H9 (cell line): Measurements from ENCODE around the gene CENPVL3. TPM values are rescaled to one million over a fixed set of nuclear protein-coding genes. Genes with fewer than 3 reads are reported as not detected.
A peak's percentile ranks its signal among the peaks of the same experiment; 100 is the strongest.
"Not testable (repeated sequence)": the region's sequence is repeated elsewhere in the genome, so short reads cannot be mapped to it uniquely, and the experiment has no call there.

ENCODE experiments used
- DNase-seq: peaks from one replicate; pipeline ENCODE4 v3.0.0-alpha.2; 2017
- H2AFZ ChIP-seq: one replicate; pipeline ENCODE4 v1.6.1; 2013; ENCODE audit warnings: mild to moderate bottlenecking, low read length, control low read depth, moderate library complexity
- H2AK5ac ChIP-seq: 2 replicates; pipeline ENCODE4 v1.6.1; 2013; ENCODE audit warnings: low read length, control low read depth, mixed read lengths; ENCODE audit not compliant: insufficient read length
- H2BK120ac ChIP-seq: one replicate; pipeline ENCODE4 v1.6.1; 2013; ENCODE audit warnings: low read depth, mild to moderate bottlenecking, low read length, control low read depth, inconsistent platforms; ENCODE audit not compliant: poor library complexity, severe bottlenecking
- H2BK12ac ChIP-seq: 2 replicates; pipeline ENCODE4 v1.6.1; 2013; ENCODE audit warnings: low read length, control low read depth, mixed read lengths, low read depth; ENCODE audit not compliant: insufficient read length
- H2BK15ac ChIP-seq: 2 replicates; pipeline ENCODE4 v1.6.1; 2013; ENCODE audit warnings: low read depth, low read length, control low read depth
- H2BK20ac ChIP-seq: one replicate; pipeline ENCODE4 v1.6.1; 2013; ENCODE audit warnings: low read depth, mild to moderate bottlenecking, low read length, control low read depth, inconsistent platforms; ENCODE audit not compliant: poor library complexity, severe bottlenecking
- H2BK5ac ChIP-seq: 2 replicates; pipeline ENCODE4 v1.6.1; 2013; ENCODE audit warnings: low read length, control low read depth, mixed read lengths; ENCODE audit not compliant: insufficient read length
- H3K14ac ChIP-seq: 2 replicates; pipeline ENCODE4 v1.6.1; 2013; ENCODE audit warnings: low read length, control low read depth; ENCODE audit not compliant: insufficient read depth
- H3K18ac ChIP-seq: 2 replicates; pipeline ENCODE4 v1.6.1; 2013; ENCODE audit warnings: low read depth, mild to moderate bottlenecking, mixed read lengths, low read length, control low read depth; ENCODE audit not compliant: insufficient read length
- H3K23ac ChIP-seq: 2 replicates; pipeline ENCODE4 v1.6.1; 2013; ENCODE audit warnings: low read length, control low read depth, mixed read lengths, low read depth; ENCODE audit not compliant: insufficient read length
- H3K23me2 ChIP-seq: 2 replicates; pipeline ENCODE4 v1.6.1; 2013; ENCODE audit warnings: low read depth, mild to moderate bottlenecking, mixed read lengths, low read length, control low read depth; ENCODE audit not compliant: insufficient read length, poor library complexity, severe bottlenecking
- H3K27ac ChIP-seq: 2 replicates; pipeline ENCODE4 v1.5.1; 2013; ENCODE audit warnings: low read length, control low read depth, mixed read lengths, low read depth; ENCODE audit not compliant: insufficient read length
- H3K27me3 ChIP-seq: 2 replicates; pipeline ENCODE4 v1.6.1; 2013; ENCODE audit warnings: low read length, control low read depth, inconsistent platforms; ENCODE audit not compliant: insufficient read depth
- H3K4ac ChIP-seq: 2 replicates; pipeline ENCODE4 v1.6.1; 2013; ENCODE audit warnings: low read depth, mild to moderate bottlenecking, control low read depth, inconsistent platforms, low read length, moderate library complexity
- H3K4me1 ChIP-seq: 2 replicates; pipeline ENCODE4 v1.6.1; 2013; ENCODE audit warnings: low read length, control low read depth, inconsistent platforms; ENCODE audit not compliant: insufficient read depth
- H3K4me2 ChIP-seq: 2 replicates; pipeline ENCODE4 v1.6.1; 2013; ENCODE audit warnings: low read length, control low read depth, mixed read lengths; ENCODE audit not compliant: insufficient read length, insufficient read depth
- H3K56ac ChIP-seq: 2 replicates; pipeline ENCODE4 v1.6.1; 2013; ENCODE audit warnings: low read depth, mild to moderate bottlenecking, mixed read lengths, low read length, control low read depth; ENCODE audit not compliant: insufficient read length
- H3K79me1 ChIP-seq: 2 replicates; pipeline ENCODE4 v1.6.1; 2013; ENCODE audit warnings: low read depth, mild to moderate bottlenecking, moderate library complexity, low read length, control low read depth, inconsistent platforms; ENCODE audit not compliant: insufficient read depth, poor library complexity, severe bottlenecking
- H3K79me2 ChIP-seq: 2 replicates; pipeline ENCODE4 v1.6.1; 2013; ENCODE audit warnings: low read length, control low read depth, inconsistent platforms; ENCODE audit not compliant: insufficient read depth
- H3K9ac ChIP-seq: 2 replicates; pipeline ENCODE4 v1.6.1; 2013; ENCODE audit warnings: low read length, control low read depth, mixed read lengths; ENCODE audit not compliant: insufficient read length; ENCODE audit errors: extremely low read depth
- H3K9me3 ChIP-seq: one replicate; pipeline ENCODE4 v1.6.1; 2013; ENCODE audit warnings: low read depth, low read length, inconsistent platforms; ENCODE audit not compliant: control insufficient read depth
- H3T11ph ChIP-seq: one replicate; pipeline ENCODE4 v1.6.1; 2013; ENCODE audit warnings: mild to moderate bottlenecking, low read length, control low read depth, inconsistent platforms
- H4K20me1 ChIP-seq: one replicate; pipeline ENCODE4 v1.6.1; 2013; ENCODE audit not compliant: control insufficient read depth, insufficient read length, insufficient read depth
- H4K5ac ChIP-seq: 2 replicates; pipeline ENCODE4 v1.6.1; 2013; ENCODE audit warnings: low read depth, mild to moderate bottlenecking, mixed read lengths, low read length, control low read depth; ENCODE audit not compliant: insufficient read length
- H4K8ac ChIP-seq: replicated peaks from 2 replicates; pipeline ENCODE4 v1.6.1; 2013; ENCODE audit warnings: low read length, control low read depth, mixed read lengths, low read depth; ENCODE audit not compliant: insufficient read length
- H4K91ac ChIP-seq: 2 replicates; pipeline ENCODE4 v1.6.1; 2013; ENCODE audit warnings: low read depth, mild to moderate bottlenecking, moderate library complexity, mixed read lengths, low read length, control low read depth; ENCODE audit not compliant: insufficient read length
- H3K27ac Mint-ChIP-seq, 3 experiments: 2 replicates in 2 of 3; 3 replicates in 1 of 3; pipeline ENCODE4 v1.8.0; 2020 to 2021; ENCODE audit warnings: mixed read lengths in 3 of 3, mild to moderate bottlenecking in 1 of 3, moderate library complexity in 1 of 3
- H3K27me3 Mint-ChIP-seq: 2 replicates; pipeline ENCODE4 v1.8.0; 2021; ENCODE audit warnings: low read depth, mild to moderate bottlenecking, moderate library complexity, mixed read lengths
- H3K36me3 Mint-ChIP-seq, 3 experiments: 2 replicates in 2 of 3; 3 replicates in 1 of 3; pipeline ENCODE4 v1.8.0; 2020 to 2021; ENCODE audit warnings: low read depth in 3 of 3, mixed read lengths in 3 of 3; ENCODE audit not compliant: insufficient read depth in 1 of 3
- H3K4me1 Mint-ChIP-seq, 2 experiments: 2 replicates each; pipeline ENCODE4 v1.8.0; 2020; ENCODE audit warnings: mixed read lengths in 2 of 2
- H3K4me3 Mint-ChIP-seq, 2 experiments: 2 replicates in 1 of 2; 3 replicates in 1 of 2; pipeline ENCODE4 v1.8.0; 2020 to 2021; ENCODE audit warnings: mild to moderate bottlenecking in 2 of 2, mixed read lengths in 2 of 2, moderate library complexity in 1 of 2
- H3K9me3 Mint-ChIP-seq, 2 experiments: 2 replicates in 1 of 2; 3 replicates in 1 of 2; pipeline ENCODE4 v1.8.0; 2020; ENCODE audit warnings: mild to moderate bottlenecking in 2 of 2, mixed read lengths in 2 of 2, moderate library complexity in 1 of 2
- WGBS: extraction: QIAGEN DNeasy Blood & Tissue Kit; methylation state at CpG from one replicate; pipeline ENCODE4 v1.1.7; 2013; ENCODE audit warnings: missing lambda C conversion rate, low lambda C conversion rate, mixed read lengths; ENCODE audit not compliant: insufficient read length; ENCODE audit errors: extremely low coverage; 5-methylcytosine and 5-hydroxymethylcytosine counted together
- total RNA-seq: library from RNA; stranded (reverse); gene quantifications from 2 replicates; pipeline ENCODE4 v1.2.1, GENCODE V29; 2021
- TF ChIP-seq, protein P1 (sequence below): fragments of 200-600 bp; sonication (generic); conservative IDR thresholded peaks from 3 replicates; pipeline ENCODE4 v1.8.0; 2021; ENCODE audit warnings: antibody characterized with exemption, mild to moderate bottlenecking

Gene CENPVL3
- total RNA-seq, 1 experiment from 2014 or later = 3.3 TPM

DNA sequence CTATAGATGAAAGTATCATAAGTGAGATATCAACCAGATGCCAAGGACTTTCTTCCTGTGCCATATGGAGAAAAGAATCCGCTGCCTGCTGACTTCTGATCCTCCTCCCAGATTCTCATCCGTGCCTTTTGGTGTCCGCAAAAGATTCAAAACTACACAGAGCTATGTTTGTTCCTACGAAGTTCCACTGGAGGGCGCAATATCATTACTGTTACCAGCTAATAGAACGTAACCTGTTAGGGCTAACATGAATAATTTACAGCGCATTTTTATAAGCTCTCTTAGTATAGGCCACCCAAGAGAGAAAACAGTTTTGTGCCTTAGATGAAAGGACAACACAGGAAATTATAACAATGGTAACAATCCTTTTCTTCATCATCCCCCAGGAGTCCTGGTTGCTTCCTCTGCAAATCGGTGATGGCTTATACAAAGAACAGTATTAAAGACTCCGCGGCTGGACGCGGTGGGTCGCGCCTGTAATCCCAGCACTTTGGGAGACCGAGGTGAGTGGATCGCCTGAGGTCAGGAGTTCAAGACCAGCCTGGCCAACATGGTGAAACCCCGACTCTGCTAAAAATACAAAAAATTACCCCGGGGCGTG is 22.8 kb upstream of the CENPVL3 start:
- Histone ChIP-seq H3K9me3 (no peaks in the 10 kb centered on the region), H2AK5ac (no peak overlapping the region), H2BK20ac (no peak overlapping the region), H3K79me2 (no peaks in the 10 kb centered on the region), H3T11ph (no peak overlapping the region), H4K20me1 (no peaks in the 10 kb centered on the region), H3K79me1 (no peaks in the 10 kb centered on the region), H3K23ac (no peak overlapping the region), H3K14ac (no peak overlapping the region), H3K4me1 (no peaks in the 10 kb centered on the region), H3K9ac (no peak overlapping the region), H2AFZ (no peak overlapping the region), H3K18ac (no peak overlapping the region), H2BK15ac (no peak overlapping the region), H4K5ac (no peak overlapping the region), H4K8ac (no peak overlapping the region), H3K4ac (no peak overlapping the region), H3K56ac (no peak overlapping the region), H3K4me2 (no peak overlapping the region), H2BK12ac (no peak overlapping the region), H3K23me2 (no peaks in the 10 kb centered on the region), H2BK120ac (no peak overlapping the region), H3K27ac (no peak overlapping the region), H2BK5ac (no peak overlapping the region), H3K27me3 (no peaks in the 10 kb centered on the region), H4K91ac (no peak overlapping the region)
- no CpG with 5 or more reads among the region's 19 CpGs for WGBS
- H3K36me3 Mint-ChIP-seq = peaks cover 2 to 8% (median 8%) of the 10 kb centered on the region in 3 experiments
- peaks cover 56 to 61% of the 10 kb centered on the region in 2 experiments for H3K9me3 Mint-ChIP-seq
- DNase-seq = peak; percentile 38
- H3K27me3 Mint-ChIP-seq = peaks cover 2% of the 10 kb centered on the region; the same call in 1 of the 2 replicates
- no peak overlapping the region for H3K4me3 Mint-ChIP-seq
- TF ChIP-seq, protein P1, sequence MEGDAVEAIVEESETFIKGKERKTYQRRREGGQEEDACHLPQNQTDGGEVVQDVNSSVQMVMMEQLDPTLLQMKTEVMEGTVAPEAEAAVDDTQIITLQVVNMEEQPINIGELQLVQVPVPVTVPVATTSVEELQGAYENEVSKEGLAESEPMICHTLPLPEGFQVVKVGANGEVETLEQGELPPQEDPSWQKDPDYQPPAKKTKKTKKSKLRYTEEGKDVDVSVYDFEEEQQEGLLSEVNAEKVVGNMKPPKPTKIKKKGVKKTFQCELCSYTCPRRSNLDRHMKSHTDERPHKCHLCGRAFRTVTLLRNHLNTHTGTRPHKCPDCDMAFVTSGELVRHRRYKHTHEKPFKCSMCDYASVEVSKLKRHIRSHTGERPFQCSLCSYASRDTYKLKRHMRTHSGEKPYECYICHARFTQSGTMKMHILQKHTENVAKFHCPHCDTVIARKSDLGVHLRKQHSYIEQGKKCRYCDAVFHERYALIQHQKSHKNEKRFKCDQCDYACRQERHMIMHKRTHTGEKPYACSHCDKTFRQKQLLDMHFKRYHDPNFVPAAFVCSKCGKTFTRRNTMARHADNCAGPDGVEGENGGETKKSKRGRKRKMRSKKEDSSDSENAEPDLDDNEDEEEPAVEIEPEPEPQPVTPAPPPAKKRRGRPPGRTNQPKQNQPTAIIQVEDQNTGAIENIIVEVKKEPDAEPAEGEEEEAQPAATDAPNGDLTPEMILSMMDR = peak; percentile 71
- H3K4me1 Mint-ChIP-seq = no peaks in the 10 kb centered on the region
- H3K27ac Mint-ChIP-seq = no peak overlapping the region

DNA sequence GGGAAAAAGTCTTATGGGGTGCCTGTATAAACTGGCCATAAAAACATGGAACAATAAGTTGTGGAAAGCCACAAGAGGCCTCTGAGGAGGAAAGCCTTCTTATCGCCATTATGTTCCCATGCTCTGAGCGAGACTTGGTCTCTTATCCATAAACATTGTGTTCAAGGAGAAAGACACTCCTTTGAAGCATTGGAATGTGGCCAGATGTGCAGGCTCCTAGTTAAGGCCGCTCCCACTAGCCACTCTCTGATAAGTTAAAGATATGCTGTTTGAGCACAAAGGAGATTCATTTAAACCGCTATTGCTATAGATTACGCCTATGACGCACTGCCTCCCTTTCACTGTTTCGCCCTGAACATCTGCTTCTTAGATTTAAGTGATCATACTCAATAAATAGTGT is 17.8 kb upstream of the CENPVL3 start:
- H3K9me3 ChIP-seq, H2BK120ac ChIP-seq, H3K27ac Mint-ChIP-seq, H3K79me2 ChIP-seq, H2AFZ ChIP-seq, H3K9ac ChIP-seq, H3K4me1 ChIP-seq, H2BK5ac ChIP-seq, H3K4me1 Mint-ChIP-seq, H4K5ac ChIP-seq, H3K4me2 ChIP-seq, H2BK15ac ChIP-seq, H3K36me3 Mint-ChIP-seq, H2BK12ac ChIP-seq, H4K8ac ChIP-seq, H4K91ac ChIP-seq, H3K56ac ChIP-seq, H2BK20ac ChIP-seq, H3K79me1 ChIP-seq, H3T11ph ChIP-seq, H3K27ac ChIP-seq, H3K4me3 Mint-ChIP-seq, DNase-seq, H3K23me2 ChIP-seq, H3K14ac ChIP-seq, H3K23ac ChIP-seq, H2AK5ac ChIP-seq, H3K4ac ChIP-seq, H3K27me3 Mint-ChIP-seq, H3K27me3 ChIP-seq, H4K20me1 ChIP-seq, H3K18ac ChIP-seq: not testable (repeated sequence)
- WGBS = no CpG with 5 or more reads among the region's 7 CpGs
- H3K9me3 Mint-ChIP-seq = peaks cover 56% of the 10 kb centered on the region in 2 experiments
